SW 1271 (cell line): Measurements from ENCODE around the gene ARHGAP42.
"Not testable (repeated sequence)": the region's sequence is repeated elsewhere in the genome, so short reads cannot be mapped to it uniquely, and the experiment has no call there.

ENCODE experiments used
- DNase-seq, 2 experiments: peaks; one replicate each; lab custom pipeline; 2025; lab: John Stamatoyannopoulos, UW

The ARHGAP42 gene

DNA sequence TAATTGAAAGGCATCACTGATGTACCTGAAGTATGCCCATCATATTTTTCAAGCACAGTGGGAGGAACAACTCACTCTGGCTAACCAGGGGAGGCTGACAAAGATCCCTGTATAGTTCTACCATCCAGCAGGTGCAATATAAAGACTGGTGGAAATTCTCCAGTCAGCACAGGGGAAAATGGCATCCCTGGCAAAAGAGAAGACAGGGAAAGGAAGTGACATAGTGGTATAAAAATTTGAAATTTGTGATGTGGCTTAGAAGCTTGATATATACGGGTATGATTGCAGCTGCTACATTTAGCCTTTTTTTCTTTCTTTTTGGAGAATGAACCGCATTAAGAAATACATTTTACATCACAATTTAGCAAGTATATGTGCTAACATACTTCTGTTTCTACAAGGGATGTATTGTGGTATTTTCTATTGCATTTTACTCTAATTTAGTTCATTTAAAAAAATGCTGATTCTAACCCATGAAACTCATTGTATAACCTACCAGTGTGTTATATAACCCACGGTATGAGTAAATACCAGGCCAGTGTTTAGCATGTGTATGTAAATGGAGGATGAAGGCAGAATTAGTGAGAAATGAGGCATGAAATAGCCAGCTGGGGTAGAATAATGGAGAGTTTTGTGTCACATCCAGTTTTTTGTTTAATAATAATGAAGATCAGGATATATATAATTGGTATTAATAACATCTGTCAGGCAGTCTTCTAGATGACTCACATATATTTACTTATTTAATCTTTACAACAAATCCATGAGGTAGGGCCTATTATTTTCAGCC, 186.1 kb downstream of the ARHGAP42 start:
- DNase-seq, result peak in 1 of 2 experiments; percentile 28

GRCh38 chr11:100874203-100874602, 187.1 kb downstream of the ARHGAP42 start:
- no peak for DNase-seq

DNA sequence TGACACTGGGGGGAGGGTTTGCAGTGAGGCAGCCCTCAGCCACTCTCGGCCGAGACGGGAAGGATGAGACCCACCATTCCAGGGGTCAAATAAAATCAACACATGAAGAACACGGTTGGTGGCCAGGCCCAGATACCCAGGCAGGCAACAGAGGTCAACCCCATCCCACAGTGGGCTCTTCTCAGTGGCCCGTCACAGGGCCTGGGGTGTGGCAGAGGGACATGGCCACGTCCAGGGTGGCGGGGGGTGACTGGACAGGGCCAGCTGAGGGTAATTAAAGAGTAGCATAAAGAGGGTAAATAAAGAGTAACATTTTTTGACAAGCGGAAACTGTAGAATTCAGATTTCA, 188.4 kb downstream of the ARHGAP42 start:
- no peak for DNase-seq

DNA sequence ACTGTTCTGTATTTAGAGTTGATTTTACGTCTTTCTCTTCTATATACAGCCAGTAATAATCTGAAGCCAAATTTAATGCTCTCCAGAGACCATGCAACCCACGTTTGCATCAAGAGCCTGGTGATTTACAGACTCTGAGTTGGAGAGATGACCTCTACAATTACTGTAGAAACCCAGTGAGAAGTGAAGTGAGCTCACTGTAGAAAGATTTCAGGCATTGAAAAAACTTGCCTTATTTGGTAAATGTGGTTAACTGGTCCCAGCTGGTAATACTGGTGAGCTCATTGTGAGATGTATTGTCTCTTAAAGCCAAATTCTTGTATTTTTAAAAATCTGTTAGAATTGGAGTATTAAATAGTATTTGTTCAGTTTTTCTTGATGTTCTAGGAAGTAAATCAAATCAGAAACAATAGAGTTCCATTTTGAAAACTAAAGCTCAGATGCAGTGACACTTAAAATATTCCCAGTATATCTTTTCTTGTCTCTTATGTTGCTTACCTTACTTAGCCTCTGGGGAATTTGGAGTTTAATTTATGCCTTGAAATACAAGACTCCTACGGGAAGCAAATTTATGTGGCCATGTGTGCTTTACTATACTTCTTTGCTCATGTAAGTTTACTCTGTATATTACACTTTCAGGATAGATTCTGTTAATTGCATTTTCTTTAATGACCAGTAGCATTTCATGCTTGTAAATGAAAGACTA, 189.9 kb downstream of the ARHGAP42 start:
- DNase-seq, result peak; percentile 74 to 85

GRCh38 chr11:100878474-100878873, 191.4 kb downstream of the ARHGAP42 start:
- DNase-seq, result no peak

DNA sequence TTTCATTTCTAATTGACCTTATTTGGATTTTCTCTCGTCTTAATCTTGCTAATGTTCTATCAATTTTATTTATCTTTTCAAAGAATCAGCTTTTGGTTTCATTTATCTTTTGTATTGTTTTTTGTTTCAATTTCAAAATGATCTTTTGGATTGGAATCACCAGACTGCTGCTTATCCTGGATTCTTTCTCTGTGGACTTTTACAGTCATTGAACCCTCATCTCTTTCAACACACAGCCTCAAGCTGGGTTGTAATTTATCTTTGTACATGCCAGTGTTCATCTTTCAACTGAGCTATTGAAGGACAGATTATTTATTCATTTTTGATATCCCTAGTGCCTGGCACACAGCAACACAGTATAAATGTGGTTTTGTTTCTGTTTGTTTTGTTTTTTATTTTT, 195.9 kb downstream of the ARHGAP42 start:
- DNase-seq, result no peak

DNA sequence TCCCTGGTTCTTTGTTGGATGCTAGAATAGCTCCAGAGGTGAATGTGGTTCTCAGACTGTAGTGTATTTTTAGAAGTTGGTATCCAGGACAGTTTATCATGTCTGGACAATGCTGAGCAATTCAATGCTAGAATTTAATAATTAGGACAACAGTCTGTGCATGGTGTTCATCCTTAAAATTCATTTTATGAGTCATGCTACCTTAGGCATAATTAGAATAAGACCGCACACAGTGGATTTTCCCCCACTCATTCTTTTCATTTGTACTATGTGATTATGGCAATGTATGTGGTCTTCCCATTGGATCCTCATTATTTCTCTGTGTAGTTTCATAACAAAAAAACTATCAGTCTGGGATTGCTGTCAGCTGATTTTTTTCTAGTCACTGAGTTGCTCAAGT, 196.7 kb downstream of the ARHGAP42 start:
- DNase-seq, result no peak

- DNase-seq, result no peak
Observed at GRCh38 chr11:100887659-100888058, 200.6 kb downstream of the ARHGAP42 start.

DNA sequence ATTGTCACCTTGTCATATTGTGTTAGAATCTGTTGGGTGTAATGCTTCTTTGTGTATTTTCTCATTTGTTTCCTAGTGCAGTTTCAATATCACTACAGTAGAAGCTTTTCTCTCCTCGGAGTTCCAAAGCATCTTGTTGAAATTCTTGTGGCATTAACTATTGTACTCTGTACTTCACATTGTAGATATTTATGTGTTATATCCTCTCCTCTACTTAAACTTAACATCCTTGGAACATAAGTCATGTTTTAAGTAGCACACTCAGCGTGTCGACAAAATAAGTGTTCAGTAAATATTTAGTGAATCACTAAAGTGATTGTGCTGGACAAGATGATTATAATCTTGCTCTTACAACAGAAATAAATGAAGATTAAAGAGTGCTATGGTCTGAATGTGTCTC, 201.7 kb downstream of the ARHGAP42 start:
- no peak for DNase-seq

DNA sequence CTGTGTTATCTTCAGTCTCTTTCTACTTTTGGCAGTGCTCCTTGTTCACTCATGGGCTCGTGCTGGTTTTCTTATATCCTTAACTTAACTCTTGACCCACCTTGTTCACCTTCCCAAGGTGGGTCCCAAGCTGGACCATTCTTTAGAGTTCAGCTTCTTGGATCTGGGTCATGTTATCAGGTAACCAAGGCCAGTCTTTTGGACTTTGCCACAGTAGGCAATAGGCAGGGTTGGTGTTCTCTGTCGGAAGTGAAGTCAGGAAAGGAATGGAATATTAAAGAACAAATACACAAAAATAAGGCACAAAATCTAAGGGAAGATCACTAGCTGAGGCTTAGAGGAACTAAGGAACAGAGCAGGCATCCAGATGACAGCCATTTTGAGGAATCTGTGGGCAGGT, 202.7 kb downstream of the ARHGAP42 start:
- no peak for DNase-seq

DNA sequence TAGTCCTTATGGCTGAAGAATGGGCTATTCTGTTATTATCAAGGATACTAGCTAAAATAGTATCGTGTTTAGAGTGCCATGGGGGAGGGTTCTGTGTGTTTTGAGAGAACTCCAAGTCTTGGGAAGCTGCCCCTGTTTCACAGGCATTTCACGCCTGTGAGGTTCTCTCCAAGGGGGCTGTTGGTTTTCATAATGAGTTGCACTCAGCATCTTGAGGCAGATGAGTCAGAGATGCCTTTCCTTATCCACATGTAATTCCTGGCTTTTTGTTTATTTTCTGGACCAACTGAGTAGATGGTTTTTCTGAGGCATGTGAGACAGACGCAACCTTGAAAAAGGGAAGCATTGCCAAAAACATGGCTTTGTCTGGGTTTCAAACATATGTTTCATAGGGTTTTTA, 203.7 kb downstream of the ARHGAP42 start:
- no peak for DNase-seq

DNA sequence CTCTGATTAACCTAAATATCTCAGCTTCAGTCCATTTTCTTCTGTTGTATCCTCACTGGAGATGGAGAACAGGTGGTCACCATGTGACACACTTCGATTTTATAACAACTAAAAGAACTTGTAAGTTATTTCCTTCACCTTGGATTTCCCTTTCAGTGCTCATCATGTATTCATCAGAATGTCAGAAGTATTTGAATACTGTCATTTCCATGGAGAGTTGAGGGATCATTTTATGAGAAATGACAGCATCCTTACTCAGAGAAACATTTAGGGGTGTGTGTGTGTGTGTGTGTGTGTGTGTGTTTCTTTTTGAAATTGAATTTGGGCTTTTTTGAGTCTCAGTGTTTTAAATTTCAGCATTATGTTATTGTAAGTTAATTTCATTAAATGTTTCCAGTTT, 205.8 kb downstream of the ARHGAP42 start:
- DNase-seq, result no peak

- DNase-seq, result no peak
Observed at GRCh38 chr11:100895449-100895848, 208.4 kb downstream of the ARHGAP42 start.

DNA sequence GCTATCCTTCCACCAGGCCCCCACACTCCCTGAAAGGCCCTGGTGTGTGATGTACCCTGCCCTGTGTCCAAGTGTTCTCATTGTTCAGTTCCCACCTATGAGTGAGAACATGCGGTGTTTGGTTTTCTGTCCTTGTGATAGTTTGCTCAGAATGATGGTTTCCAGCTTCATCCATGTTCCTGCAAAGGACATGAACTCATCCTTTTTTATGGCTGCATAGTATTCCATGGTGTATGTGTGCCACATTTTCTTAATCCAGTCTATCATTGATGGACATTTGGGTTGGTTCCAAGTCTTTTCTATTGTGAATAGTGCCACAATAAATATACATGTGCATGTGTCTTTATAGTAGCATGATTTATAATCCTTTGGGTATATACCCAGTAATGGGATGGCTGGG, 208.9 kb downstream of the ARHGAP42 start:
- not testable (repeated sequence) for DNase-seq

DNA sequence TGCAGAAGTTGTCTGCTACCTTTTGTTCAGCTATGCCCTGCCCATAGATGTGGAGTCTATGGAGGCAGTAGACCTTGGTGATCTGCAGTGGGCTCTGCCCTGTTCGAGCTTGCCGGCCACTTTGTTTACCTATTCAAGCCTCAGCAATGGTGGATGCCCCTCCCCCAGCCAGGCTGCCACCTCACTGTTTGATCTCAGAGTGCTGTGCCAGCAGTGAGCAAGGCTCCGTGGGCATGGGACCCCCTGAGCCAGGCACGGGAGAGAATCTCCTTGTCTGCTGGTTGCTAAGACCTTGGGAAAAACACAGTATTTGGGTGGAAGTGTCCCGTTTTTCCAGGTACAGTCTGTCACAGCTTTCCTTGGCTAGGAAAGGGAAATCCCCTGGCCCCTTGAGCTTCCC, 214.4 kb downstream of the ARHGAP42 start:
- not testable (repeated sequence) for DNase-seq

DNA sequence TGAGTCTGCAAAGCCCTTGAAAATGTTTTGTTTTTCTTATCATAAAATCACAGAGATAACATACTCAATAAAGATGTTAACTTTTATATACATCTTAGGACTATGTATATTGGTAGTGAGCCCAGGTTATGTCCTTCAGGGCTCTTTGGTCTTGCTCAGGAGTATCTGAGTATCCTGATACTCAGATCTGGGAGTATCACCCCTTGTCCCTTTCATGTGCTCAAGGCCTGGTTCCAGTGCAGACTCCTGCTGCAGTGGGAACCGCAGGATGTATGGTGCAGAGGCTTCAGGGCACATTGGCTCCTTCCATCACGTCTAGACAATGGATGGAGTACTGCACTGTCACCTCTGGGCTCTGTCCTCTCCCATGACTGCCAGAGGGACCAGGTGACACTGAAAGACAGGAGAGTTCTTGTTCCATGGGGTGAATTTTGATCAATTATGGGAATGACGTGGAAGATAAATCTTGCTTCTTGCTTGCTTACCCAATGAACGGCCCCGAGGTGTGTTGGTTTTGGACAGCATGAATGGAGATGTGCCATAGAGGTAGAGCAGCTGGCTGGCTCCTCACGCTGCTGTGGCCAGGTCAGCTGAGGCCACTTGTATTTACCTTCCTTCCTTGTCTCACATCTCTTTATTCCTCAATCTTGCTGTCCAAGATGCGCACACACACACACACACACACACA, 215.5 kb downstream of the ARHGAP42 start:
- no peak for DNase-seq

- no peak for DNase-seq
Observed at GRCh38 chr11:100903284-100903683, 216.2 kb downstream of the ARHGAP42 start.

DNA sequence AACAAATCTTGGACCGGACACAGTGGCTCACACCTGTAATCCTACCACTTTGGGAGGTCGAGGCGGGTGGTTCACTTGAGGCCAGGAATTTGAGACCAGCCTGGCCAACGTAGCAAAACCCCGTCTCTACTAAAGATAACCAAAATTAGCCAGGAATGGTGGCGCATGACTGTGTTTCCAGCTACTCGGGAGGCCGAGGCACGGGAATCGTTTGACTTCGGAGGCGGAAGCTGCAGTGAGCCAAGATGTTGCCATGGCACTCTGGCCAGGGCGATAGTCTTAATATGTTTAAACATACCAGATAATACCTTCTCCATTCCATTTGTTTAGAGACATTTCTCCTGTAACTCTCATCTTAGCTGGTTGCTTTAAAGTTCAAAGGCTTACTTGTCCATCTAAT, 218.6 kb downstream of the ARHGAP42 start:
- no peak for DNase-seq

GRCh38 chr11:100908746-100909145, 221.7 kb downstream of the ARHGAP42 start:
- no peak for DNase-seq

- DNase-seq, result no peak
Observed at GRCh38 chr11:100910808-100911207, 223.7 kb downstream of the ARHGAP42 start.

- no peak for DNase-seq
Observed at GRCh38 chr11:100914415-100915110, 227.5 kb downstream of the ARHGAP42 start.
